IMR-90 (cell line): ENCODE data around the gene TUBA3D.

Experiments
- BHLHE40 ChIP-seq: fragments of 150-350 bp; IDR thresholded peaks from 2 replicates; pipeline ENCODE4 v1.6.1; 2016; ENCODE audit warnings: mild to moderate bottlenecking, low read depth, low read length
- CTCF ChIP-seq: conservative IDR thresholded peaks from 2 replicates; pipeline ENCODE4 v1.5.1; 2012; ENCODE audit warnings: mild to moderate bottlenecking, low read depth, low read length, improper control_type of control experiment
- MAFK ChIP-seq: IDR thresholded peaks from 2 replicates; pipeline ENCODE4 v1.6.1; 2012; ENCODE audit warnings: low read depth, low read length, improper control_type of control experiment
- MAZ ChIP-seq: IDR thresholded peaks from 2 replicates; pipeline ENCODE4 v1.6.1; 2012; ENCODE audit warnings: low read depth, mild to moderate bottlenecking, low read length, improper control_type of control experiment, moderate library complexity, borderline replicate concordance
- MXI1 ChIP-seq: IDR thresholded peaks from 2 replicates; pipeline ENCODE4 v1.6.1; 2012; ENCODE audit warnings: low read depth, mild to moderate bottlenecking, low read length, moderate library complexity, borderline replicate concordance
- POLR2A ChIP-seq: IDR thresholded peaks from 2 replicates; pipeline ENCODE4 v1.6.1; 2012; ENCODE audit warnings: mild to moderate bottlenecking, low read depth, low read length
- RAD21 ChIP-seq: IDR thresholded peaks from 2 replicates; pipeline ENCODE4 v1.6.1; 2012; ENCODE audit warnings: low read length, improper control_type of control experiment
- RFX5 ChIP-seq: IDR thresholded peaks from 2 replicates; pipeline ENCODE4 v1.8.0; 2012; ENCODE audit warnings: low read depth, mild to moderate bottlenecking, low read length, moderate library complexity
- SMC3 ChIP-seq: fragments of 150-350 bp; IDR thresholded peaks from 2 replicates; pipeline ENCODE4 v1.6.1; 2016; ENCODE audit warnings: low read depth, mild to moderate bottlenecking, antibody characterized with exemption, low read length, moderate library complexity
- USF2 ChIP-seq: fragments of 150-350 bp; IDR thresholded peaks from 2 replicates; pipeline ENCODE4 v1.6.1; 2017; ENCODE audit warnings: mild to moderate bottlenecking, antibody characterized with exemption, low read length, low read depth

- TF ChIP-seq RAD21 (no peak), CTCF (no peak), MAFK (no peak), POLR2A (no peak), MXI1 (no peak), MAZ (no peak), RFX5 (no peak), SMC3 (no peak), USF2 (no peak), BHLHE40 (no peak)
Measured at GRCh38 chr2:131431336-131431735, 44.6 kb upstream of the TUBA3D start.
